Heart left ventricle (tissue), 16 donors: ENCODE results near the gene SEC14L1. TPM values are rescaled to one million over a fixed set of nuclear protein-coding genes. Genes with fewer than 3 reads are reported as not detected.
A peak's percentile ranks its signal among the peaks of the same experiment; 100 is the strongest.

ENCODE experiments used
- ATAC-seq, 4 donors: fragments of 200-7000 bp; cut with Tn5 transposase; one replicate each; pipeline ENCODE4 v1.9.1; 2020 to 2022; ENCODE audit warnings: moderate library complexity in 4 of 4, mild to moderate bottlenecking in 3 of 4, moderate number of reproducible peaks in 1 of 4
- DNase-seq, 5 donors: peaks; one replicate each; pipeline ENCODE4 v3.0.0-alpha.2; 2020
- H3K27ac ChIP-seq, 12 donors: fragments of 200-600 bp; sonication (generic) in 4 of 12; one replicate each; pipeline versions ENCODE4 v1.5.0 to v1.8.0; 2016 to 2022; ENCODE audit warnings: mild to moderate bottlenecking in 2 of 12
- H3K27me3 ChIP-seq, 9 donors: fragments of 200-600 bp; sonication (generic) in 2 of 9; one replicate each; pipeline versions ENCODE4 v1.5.1 to v1.8.0; 2016 to 2022; ENCODE audit warnings: mild to moderate bottlenecking in 3 of 9
- H3K36me3 ChIP-seq, 9 donors: fragments of 200-600 bp; sonication (generic) in 2 of 9; one replicate each; pipeline versions ENCODE4 v1.5.0 to v1.8.0; 2018 to 2022; ENCODE audit warnings: mild to moderate bottlenecking in 2 of 9
- H3K4me1 ChIP-seq, 12 donors: fragments of 200-600 bp; sonication (generic) in 4 of 12; one replicate each; pipeline versions ENCODE4 v1.5.0 to v1.8.0; 2016 to 2022; ENCODE audit warnings: mild to moderate bottlenecking in 3 of 12
- H3K4me3 ChIP-seq, 12 donors: fragments of 200-600 bp; sonication (generic) in 4 of 12; one replicate each; pipeline versions ENCODE4 v1.5.0 to v1.8.0; 2017 to 2022; ENCODE audit warnings: mild to moderate bottlenecking in 9 of 12, moderate library complexity in 4 of 12
- H3K9me3 ChIP-seq, 12 donors: fragments of 200-600 bp; sonication (generic) in 4 of 12; one replicate each; pipeline versions ENCODE4 v1.5.0 to v1.8.0; 2016 to 2022; ENCODE audit warnings: mild to moderate bottlenecking in 1 of 12
- CTCF ChIP-seq, 12 donors: fragments of 200-600 bp; sonication (generic) in 4 of 12; IDR thresholded peaks; one replicate each; pipeline versions ENCODE4 v1.5.0 to v1.8.0; 2018 to 2022; ENCODE audit warnings: antibody characterized with exemption in 12 of 12, mild to moderate bottlenecking in 5 of 12
- POLR2A ChIP-seq, 2 donors: fragments of 450-650 bp; IDR thresholded peaks; one replicate each; pipeline ENCODE4 v1.6.1; 2017; ENCODE audit warnings: antibody characterized with exemption in 2 of 2, mild to moderate bottlenecking in 2 of 2, moderate library complexity in 2 of 2
- WGBS, 4 donors: extraction: QIAGEN DNeasy Blood & Tissue Kit in 2 of 4; methylation state at CpG; one replicate each; pipeline versions ENCODE4 v1.1.5 to v1.1.7; 2013 to 2018; 5-methylcytosine and 5-hydroxymethylcytosine counted together
- intact Hi-C, 10 donors: fragments of 100-400 bp; cut with DNase I; formaldehyde crosslinking; loops; one replicate each; pipeline versions ENCODE4 v1.11.1 to v1.14.2; 2022
- polyA plus RNA-seq, 2 donors: library from polyadenylated mRNA; stranded (reverse); fragments of 200-250 nt; gene quantifications; one replicate each; pipeline ENCODE4 v1.2.3, GENCODE V29; 2013
- total RNA-seq, 9 donors: library from RNA; depleted of rRNA in 2 of 9; stranded (reverse); fragments of >200 nt in 2 of 9; fragmentation: NEBNext Ultra II Directional in 3 of 9; extraction: Animal tissue kit (Norgen Biotek cat#: 25700) in 3 of 9; gene quantifications; one replicate each; pipeline versions ENCODE4 v1.1.0 to v1.2.4, GENCODE V29; 2016 to 2023
- donor health status: ischemic (EF 13 %, LVEDD 7.1; RV severe dilation, severe dysfunction).
- donor health status: healthy with polysubstance abuse.
- donor health status: DM: no; HTN: yes; CAD: no.
- donor health status: DM: no; HTN: no; CAD: no.
- donor health status: ischemic (EF 25% LVEDD 6.9; RV normal size, moderate dysfunction).
- donor health status: ischemic (EF 25% LVEDD 5.7; RV mildly dilated, moderate dysfunction).
- donor health status: healthy.
- donor health status: DM: yes; HTN: yes; CAD: no.
- donor health status: ischemic (EF 35%, LVEDD 5.7; RV mildly dilated, moderate dysfunction).
- donor health status: nonischemic (EF 11% LVEDD 7.7; RV severe dilation, severe dysfunction).
- donor health status: DM: yes; HTN: yes; CAD: no.
- donor health status: PGD.
- donor health status: ischemic (EF 29% LVEDD 5.4; RV normal size, mild dysfunction).
- donor health status: nonischemic (EF 23%, LVEDD 6.1; RV moderate dilation, normal function).

Gene SEC14L1
- total and polyA plus RNA-seq, 11 donors, result 26.6 to 116 (median 53.7) TPM

GRCh38 chr17:77160875-77161530 lies 20.2 kb downstream of the SEC14L1 start:
- Histone ChIP-seq H3K36me3 (peaks cover 0 to 19% (median 0%) of the 10 kb centered on the region in 9 donors), H3K27me3 (no peaks in the 10 kb centered on the region), H3K27ac (peak overlapping the region in 9 of 12 donors; percentile 1 to 81 (median 39)), H3K9me3 (no peaks in the 10 kb centered on the region), H3K4me3 (peak overlapping the region in 1 of 12 donors; percentile 5), H3K4me1 (peaks cover 25 to 79% (median 64%) of the 10 kb centered on the region in 12 donors)
- TF ChIP-seq POLR2A (IDR thresholded peaks at IDR 0.05) (no peak), CTCF (IDR thresholded peaks at IDR 0.05) (no peak)
- ATAC-seq (no peak), DNase-seq (no peak)
- 57 to 76% (median 67%) methylated on average over 8 of the region's 8 CpGs for WGBS, 4 donors
- intact Hi-C loops, result loop anchor here in 1 of 10 donors (5.0 kb wide), 1 partner anchor 46 kb away; no protein-coding TSS in a partner anchor

GRCh38 chr17:77161953-77162352 lies 21.2 kb downstream of the SEC14L1 start:
- H3K4me3 ChIP-seq, result peak overlapping the region in 1 of 12 donors; percentile 5
- TF ChIP-seq POLR2A (IDR thresholded peaks at IDR 0.05), result no peak
- no peak for TF ChIP-seq CTCF (IDR thresholded peaks at IDR 0.05)
- intact Hi-C loops, result loop anchor here in 1 of 10 donors (5.0 kb wide), 1 partner anchor 45 kb away; no protein-coding TSS in a partner anchor
- DNase-seq, result no peak
- ATAC-seq, result no peak
- no peaks in the 10 kb centered on the region for H3K27me3 ChIP-seq
- H3K9me3 ChIP-seq, result peaks cover 0 to 5% (median 0%) of the 10 kb centered on the region in 12 donors
- 74 to 87% (median 75%) methylated on average over 9 to 17 of the region's 17 CpGs for WGBS, 4 donors
- H3K27ac ChIP-seq, result peak overlapping the region in 8 of 12 donors; percentile 42 to 81 (median 66)
- peaks cover 0 to 15% (median 0%) of the 10 kb centered on the region in 9 donors for H3K36me3 ChIP-seq
- H3K4me1 ChIP-seq, result peaks cover 25 to 84% (median 67%) of the 10 kb centered on the region in 12 donors

- Histone ChIP-seq H3K9me3 (peaks cover 0 to 15% (median 9%) of the 10 kb centered on the region in 12 donors), H3K27me3 (no peaks in the 10 kb centered on the region), H3K27ac (peak overlapping the region in 11 of 12 donors; percentile 45 to 88 (median 73)), H3K4me1 (peaks cover 25 to 80% (median 67%) of the 10 kb centered on the region in 12 donors), H3K4me3 (peak overlapping the region in 8 of 12 donors; percentile 10 to 34 (median 23)), H3K36me3 (peaks cover 0 to 22% (median 0%) of the 10 kb centered on the region in 9 donors)
- intact Hi-C loops, result loop anchor here in 1 of 10 donors (5.0 kb wide), 1 partner anchor 44 kb away; no protein-coding TSS in a partner anchor
- DNase-seq (peak in 1 of 5 donors; percentile 33), ATAC-seq (peak in 3 of 4 donors; percentile 48 to 61 (median 60))
- WGBS, 4 donors, result 17 to 33% (median 27%) methylated on average over 8 to 10 of the region's 10 CpGs
- TF ChIP-seq POLR2A (IDR thresholded peaks at IDR 0.05) (no peak), CTCF (IDR thresholded peaks at IDR 0.05) (no peak)
Measured at GRCh38 chr17:77163001-77163400, 22.2 kb downstream of the SEC14L1 start.
